Ishikawa (cell line): Measurements from ENCODE around the gene HYAL2.

Experiments used
- CEBPB ChIP-seq: IDR thresholded peaks from 2 replicates; pipeline ENCODE4 v1.6.1; 2012
- CREB1 ChIP-seq: IDR thresholded peaks from 2 replicates; pipeline ENCODE4 v1.6.1; 2012; ENCODE audit warnings: low read depth
- EGR1 ChIP-seq: IDR thresholded peaks from 2 replicates; pipeline ENCODE4 v1.6.1; 2012
- EP300 ChIP-seq: IDR thresholded peaks from 2 replicates; pipeline ENCODE4 v1.6.1; 2012; ENCODE audit warnings: borderline replicate concordance
- FOXM1 ChIP-seq: IDR thresholded peaks from 2 replicates; pipeline ENCODE4 v1.6.1; 2012; ENCODE audit warnings: low read depth, borderline replicate concordance
- NFIC ChIP-seq: IDR thresholded peaks from 2 replicates; pipeline ENCODE4 v1.6.1; 2012
- RAD21 ChIP-seq: IDR thresholded peaks from 2 replicates; pipeline ENCODE4 v1.6.1; 2012; ENCODE audit warnings: low read depth
- TAF1 ChIP-seq: IDR thresholded peaks from 2 replicates; pipeline ENCODE4 v1.6.1; 2012; ENCODE audit warnings: low read depth, mild to moderate bottlenecking
- TCF12 ChIP-seq: IDR thresholded peaks from 2 replicates; pipeline ENCODE4 v1.6.1; 2012; ENCODE audit warnings: low read depth
- TEAD4 ChIP-seq: IDR thresholded peaks from 2 replicates; pipeline ENCODE4 v1.6.1; 2012
- YY1 ChIP-seq: IDR thresholded peaks from 2 replicates; pipeline ENCODE4 v1.6.1; 2012; ENCODE audit warnings: low read depth
- ZBTB7A ChIP-seq: IDR thresholded peaks from 2 replicates; pipeline ENCODE4 v1.6.1; 2012; ENCODE audit warnings: low read depth
- TF ChIP-seq, protein P1 (sequence below): IDR thresholded peaks from 2 replicates; pipeline ENCODE4 v1.6.1; 2012
- TF ChIP-seq, protein P2 (sequence below): IDR thresholded peaks from 2 replicates; pipeline ENCODE4 v1.6.1; 2012; ENCODE audit warnings: low read depth, mild to moderate bottlenecking
- TF ChIP-seq, protein P3 (sequence below): IDR thresholded peaks from 2 replicates; pipeline ENCODE4 v1.6.1; 2012

The HYAL2 gene

DNA sequence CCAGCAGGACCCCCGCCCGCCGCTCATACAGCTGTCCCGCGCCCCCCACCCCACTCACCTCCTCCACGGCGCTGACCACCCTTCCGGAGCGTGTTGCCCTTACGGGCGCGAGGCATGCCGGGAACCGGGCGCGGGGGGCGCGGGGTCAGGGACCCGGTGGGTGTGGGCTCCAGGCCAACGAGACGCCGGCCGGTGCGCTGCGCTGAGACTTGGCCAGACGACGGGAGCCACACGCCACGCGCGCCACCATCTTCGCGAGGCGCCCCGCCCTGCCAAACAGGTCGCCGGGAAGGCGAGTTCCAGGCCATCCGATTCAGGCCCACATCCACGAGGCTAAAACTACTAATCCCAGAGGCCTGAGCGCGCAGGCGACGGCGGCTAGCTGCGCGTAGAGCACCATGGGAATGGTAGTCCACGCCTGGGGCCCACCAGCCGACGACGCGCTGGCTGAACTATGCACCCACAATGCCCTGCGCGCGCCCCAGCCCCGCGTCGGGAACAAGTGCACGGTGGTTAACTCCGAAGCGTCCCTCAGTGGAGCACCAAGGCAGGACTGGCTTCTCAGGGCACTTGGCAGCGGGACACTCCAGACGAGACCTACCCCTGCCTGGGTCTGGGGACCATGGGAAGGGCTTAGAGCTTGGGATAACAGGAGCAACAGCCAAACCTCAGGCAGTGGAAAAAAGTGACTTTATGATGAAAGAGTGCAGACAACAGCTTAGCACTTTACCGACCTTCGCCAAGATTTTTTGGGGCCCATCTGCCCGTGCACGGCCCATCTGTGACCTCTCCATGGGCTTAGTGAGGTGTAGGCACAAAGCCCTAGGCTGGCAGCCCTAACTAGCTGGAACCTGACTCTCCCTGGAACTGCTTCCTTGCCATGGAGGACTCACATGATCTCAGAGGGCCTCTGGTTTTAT is 30.1 kb downstream of the HYAL2 start, which contains the start of gene IFRD2:
TSS of gene IFRD2 (minus strand) at position 271 of the 920 bp plus-strand sequence. CDS start at position 116, 155 bp downstream.
- TF ChIP-seq NFIC (peak; percentile 68), YY1 (peak; percentile 94), TCF12 (peak; percentile 84), CREB1 (peak; percentile 90), CEBPB (no peak), EGR1 (peak; percentile 48; the same call in 1 of the 2 replicates), FOXM1 (no peak), ZBTB7A (peak; percentile 76; the same call in 1 of the 2 replicates), EP300 (no peak), TEAD4 (peak; percentile 72), RAD21 (0 out of 2 replicates have a peak, but pooled peaks have one; percentile 10), TAF1 (peak; percentile 85; the same call in 1 of the 2 replicates)
- TF ChIP-seq, protein P1, sequence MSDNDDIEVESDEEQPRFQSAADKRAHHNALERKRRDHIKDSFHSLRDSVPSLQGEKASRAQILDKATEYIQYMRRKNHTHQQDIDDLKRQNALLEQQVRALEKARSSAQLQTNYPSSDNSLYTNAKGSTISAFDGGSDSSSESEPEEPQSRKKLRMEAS, result peak; percentile 87
- TF ChIP-seq, protein P2, sequence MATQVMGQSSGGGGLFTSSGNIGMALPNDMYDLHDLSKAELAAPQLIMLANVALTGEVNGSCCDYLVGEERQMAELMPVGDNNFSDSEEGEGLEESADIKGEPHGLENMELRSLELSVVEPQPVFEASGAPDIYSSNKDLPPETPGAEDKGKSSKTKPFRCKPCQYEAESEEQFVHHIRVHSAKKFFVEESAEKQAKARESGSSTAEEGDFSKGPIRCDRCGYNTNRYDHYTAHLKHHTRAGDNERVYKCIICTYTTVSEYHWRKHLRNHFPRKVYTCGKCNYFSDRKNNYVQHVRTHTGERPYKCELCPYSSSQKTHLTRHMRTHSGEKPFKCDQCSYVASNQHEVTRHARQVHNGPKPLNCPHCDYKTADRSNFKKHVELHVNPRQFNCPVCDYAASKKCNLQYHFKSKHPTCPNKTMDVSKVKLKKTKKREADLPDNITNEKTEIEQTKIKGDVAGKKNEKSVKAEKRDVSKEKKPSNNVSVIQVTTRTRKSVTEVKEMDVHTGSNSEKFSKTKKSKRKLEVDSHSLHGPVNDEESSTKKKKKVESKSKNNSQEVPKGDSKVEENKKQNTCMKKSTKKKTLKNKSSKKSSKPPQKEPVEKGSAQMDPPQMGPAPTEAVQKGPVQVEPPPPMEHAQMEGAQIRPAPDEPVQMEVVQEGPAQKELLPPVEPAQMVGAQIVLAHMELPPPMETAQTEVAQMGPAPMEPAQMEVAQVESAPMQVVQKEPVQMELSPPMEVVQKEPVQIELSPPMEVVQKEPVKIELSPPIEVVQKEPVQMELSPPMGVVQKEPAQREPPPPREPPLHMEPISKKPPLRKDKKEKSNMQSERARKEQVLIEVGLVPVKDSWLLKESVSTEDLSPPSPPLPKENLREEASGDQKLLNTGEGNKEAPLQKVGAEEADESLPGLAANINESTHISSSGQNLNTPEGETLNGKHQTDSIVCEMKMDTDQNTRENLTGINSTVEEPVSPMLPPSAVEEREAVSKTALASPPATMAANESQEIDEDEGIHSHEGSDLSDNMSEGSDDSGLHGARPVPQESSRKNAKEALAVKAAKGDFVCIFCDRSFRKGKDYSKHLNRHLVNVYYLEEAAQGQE, result no peak
- TF ChIP-seq, protein P3, sequence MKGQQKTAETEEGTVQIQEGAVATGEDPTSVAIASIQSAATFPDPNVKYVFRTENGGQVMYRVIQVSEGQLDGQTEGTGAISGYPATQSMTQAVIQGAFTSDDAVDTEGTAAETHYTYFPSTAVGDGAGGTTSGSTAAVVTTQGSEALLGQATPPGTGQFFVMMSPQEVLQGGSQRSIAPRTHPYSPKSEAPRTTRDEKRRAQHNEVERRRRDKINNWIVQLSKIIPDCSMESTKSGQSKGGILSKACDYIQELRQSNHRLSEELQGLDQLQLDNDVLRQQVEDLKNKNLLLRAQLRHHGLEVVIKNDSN, result peak; percentile 65

DNA sequence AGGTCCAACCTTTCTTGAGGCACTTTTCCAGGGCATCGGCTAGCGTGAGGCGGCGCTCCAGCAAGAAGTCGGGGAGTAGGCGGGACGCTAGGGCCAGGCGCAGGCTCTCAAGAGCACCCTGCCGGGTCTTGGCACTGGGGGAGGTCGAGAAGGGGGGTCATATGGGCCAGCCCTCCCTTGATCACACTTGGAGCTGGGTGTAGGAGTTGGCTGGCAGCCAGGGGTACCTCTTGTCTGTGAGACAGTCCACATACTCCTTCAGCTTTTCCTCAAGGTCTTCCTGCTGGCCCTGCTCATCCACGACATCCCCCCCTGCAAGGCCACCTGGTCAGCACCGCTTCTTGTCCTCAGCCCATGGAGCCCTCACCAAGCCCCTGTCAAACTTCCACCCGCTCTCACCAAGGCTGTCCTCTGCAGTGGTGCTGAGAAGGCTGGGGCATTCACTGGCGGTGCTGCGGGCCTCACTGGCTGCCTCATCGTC is 32.3 kb downstream of the HYAL2 start:
- TF ChIP-seq FOXM1, result no peak
- no peak for TF ChIP-seq CEBPB
- no peak for TF ChIP-seq TAF1
- TF ChIP-seq TCF12, result no peak
- no peak for TF ChIP-seq ZBTB7A
- no peak for TF ChIP-seq RAD21
- TF ChIP-seq, protein P2, result no peak
- no peak for TF ChIP-seq YY1
- no peak for TF ChIP-seq CREB1
- no peak for TF ChIP-seq TEAD4
- TF ChIP-seq EGR1, result no peak
- TF ChIP-seq EP300, result no peak
- TF ChIP-seq, protein P3, result no peak
- no peak for TF ChIP-seq NFIC
- TF ChIP-seq, protein P1, result no peak

DNA sequence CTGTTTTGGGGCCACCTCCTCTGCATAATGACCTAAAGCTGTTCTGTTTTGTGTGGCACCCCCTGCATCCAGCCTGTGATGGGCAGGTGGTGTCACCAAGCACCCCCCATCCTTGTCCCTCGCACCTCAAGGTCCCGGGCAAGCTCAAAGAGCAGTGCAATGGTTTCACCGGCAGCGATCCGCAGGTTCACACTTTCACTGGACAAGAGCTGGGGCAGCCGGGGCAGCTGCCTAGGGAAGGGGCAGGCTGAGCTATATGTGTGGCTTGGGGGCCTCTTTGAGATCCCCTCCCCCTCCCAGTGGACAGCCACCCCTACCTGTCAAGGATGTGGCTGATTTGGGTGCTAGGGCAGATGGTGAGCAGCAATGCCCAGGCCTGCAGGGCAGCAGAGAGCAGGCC is 33.4 kb downstream of the HYAL2 start:
- no peak for TF ChIP-seq EGR1
- TF ChIP-seq CREB1, result no peak
- TF ChIP-seq RAD21, result no peak
- no peak for TF ChIP-seq TEAD4
- TF ChIP-seq ZBTB7A, result no peak
- TF ChIP-seq YY1, result no peak
- TF ChIP-seq CEBPB, result no peak
- TF ChIP-seq, protein P1, result no peak
- no peak for TF ChIP-seq NFIC
- no peak for TF ChIP-seq EP300

DNA sequence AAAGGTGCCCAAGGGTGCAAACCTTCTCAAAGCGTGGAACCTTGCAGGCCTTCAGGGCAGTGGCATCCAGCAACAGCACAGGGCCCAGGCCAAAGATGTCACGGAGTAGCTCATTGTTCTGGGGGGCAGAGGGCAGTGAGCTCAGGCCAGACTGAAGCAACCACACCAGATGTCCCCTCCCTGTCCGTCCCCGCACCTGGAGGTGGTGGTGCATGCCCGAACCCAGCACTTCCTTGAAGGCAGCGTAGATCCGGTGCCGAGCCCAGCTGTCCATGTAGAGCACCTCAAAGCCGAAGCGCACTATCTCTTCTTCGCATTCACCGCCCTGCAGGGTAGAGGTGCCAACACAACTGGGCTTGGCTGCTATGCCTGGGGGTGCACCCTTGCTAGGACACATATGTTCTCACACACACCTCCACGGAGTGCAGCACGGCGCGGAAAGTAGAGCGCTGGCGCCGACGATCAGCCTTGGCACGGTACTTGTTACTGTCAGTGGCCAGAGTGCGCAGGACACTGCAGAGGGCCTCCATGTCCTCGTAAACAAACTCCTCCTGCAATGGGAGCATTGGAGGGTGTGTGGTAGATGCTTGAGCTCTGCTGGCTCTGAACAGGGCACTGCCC is 34.0 kb downstream of the HYAL2 start:
- no peak for TF ChIP-seq TCF12
- TF ChIP-seq EP300, result no peak
- no peak for TF ChIP-seq NFIC
- TF ChIP-seq RAD21, result no peak
- TF ChIP-seq TAF1, result no peak
- TF ChIP-seq, protein P3, result no peak
- TF ChIP-seq ZBTB7A, result no peak
- no peak for TF ChIP-seq FOXM1
- no peak for TF ChIP-seq EGR1
- TF ChIP-seq CEBPB, result no peak
- TF ChIP-seq, protein P1, result no peak
- TF ChIP-seq TEAD4, result no peak
- TF ChIP-seq, protein P2, result no peak
- no peak for TF ChIP-seq CREB1
- no peak for TF ChIP-seq YY1
